Activated T-cell treated with anti-CD3 and anti-CD28 coated beads, Interleukin-2, amount 50 U/mL, for 72 hours (primary cell): ENCODE results near the gene KCNG2. TPM values are rescaled to one million over a fixed set of nuclear protein-coding genes. Genes with fewer than 3 reads are reported as not detected.

Source experiments
- ATAC-seq, 2 donors: fragments of 150-1000 bp; cut with Tn5 transposase; replicated peaks in 1 of 2; 2 replicates each; pipeline ENCODE4 v1.10.0; 2021; ENCODE audit warnings: moderate library complexity in 2 of 2, mild to moderate bottlenecking in 1 of 2
- DNase-seq, 2 donors: peaks; one replicate each; pipeline ENCODE4 v3.0.0; 2021 to 2022; ENCODE audit warnings: mixed read lengths in 1 of 2
- H3K27ac Mint-ChIP-seq: one replicate; pipeline ENCODE4 v1.8.0; 2022; ENCODE audit warnings: mild to moderate bottlenecking, moderate library complexity, mixed read lengths
- H3K27me3 Mint-ChIP-seq: one replicate; pipeline ENCODE4 v1.8.0; 2022; ENCODE audit warnings: low read depth, mixed read lengths
- H3K36me3 Mint-ChIP-seq, 2 donors: one replicate each; pipeline ENCODE4 v1.8.0; 2022; ENCODE audit warnings: mixed read lengths in 2 of 2, mild to moderate bottlenecking in 1 of 2; ENCODE audit not compliant: insufficient read depth in 2 of 2
- H3K4me1 Mint-ChIP-seq: one replicate; pipeline ENCODE4 v1.8.0; 2022; ENCODE audit warnings: low read depth, mixed read lengths
- H3K4me3 Mint-ChIP-seq, 2 donors: one replicate each; pipeline ENCODE4 v1.8.0; 2022; ENCODE audit warnings: mild to moderate bottlenecking in 2 of 2, mixed read lengths in 2 of 2, moderate library complexity in 2 of 2
- H3K9me3 Mint-ChIP-seq, 2 donors: one replicate each; pipeline ENCODE4 v1.8.0; 2022; ENCODE audit warnings: mixed read lengths in 2 of 2
- total RNA-seq, 2 donors: library from RNA; stranded (reverse); gene quantifications; one replicate each; pipeline ENCODE4 v1.2.3, GENCODE V29; 2022

Gene KCNG2
- total RNA-seq, 2 donors from 2014 or later, result not detected

- Mint-ChIP-seq H3K9me3 (no peaks in the 10 kb centered on the region), H3K4me3 (no peak overlapping the region), H3K27me3 (no peaks in the 10 kb centered on the region), H3K27ac (no peak overlapping the region), H3K36me3 (peaks cover 3 to 6% of the 10 kb centered on the region in 2 donors), H3K4me1 (no peaks in the 10 kb centered on the region)
- ATAC-seq (no peak), DNase-seq (no peak)
Observed at GRCh38 chr18:79921984-79922965, 124.5 kb downstream of the KCNG2 start.

GRCh38 chr18:79922971-79923411, 125.3 kb downstream of the KCNG2 start:
- DNase-seq (no peak), ATAC-seq (no peak)
- no peak overlapping the region for H3K4me3 Mint-ChIP-seq
- H3K27ac Mint-ChIP-seq, result no peak overlapping the region
- H3K9me3 Mint-ChIP-seq, result no peaks in the 10 kb centered on the region
- H3K27me3 Mint-ChIP-seq, result no peaks in the 10 kb centered on the region
- peaks cover 3 to 4% of the 10 kb centered on the region in 2 donors for H3K36me3 Mint-ChIP-seq
- no peaks in the 10 kb centered on the region for H3K4me1 Mint-ChIP-seq

GRCh38 chr18:79923896-79924585, 126.3 kb downstream of the KCNG2 start:
- Mint-ChIP-seq H3K36me3 (peaks cover 8% of the 10 kb centered on the region in 2 donors), H3K9me3 (peaks cover 2% of the 10 kb centered on the region in 2 donors)
- ATAC-seq, result no peak

GRCh38 chr18:79924814-79925731, 127.3 kb downstream of the KCNG2 start:
- ATAC-seq, result no peak
- Mint-ChIP-seq H3K27ac (no peak overlapping the region), H3K9me3 (peaks cover 7 to 9% of the 10 kb centered on the region in 2 donors), H3K4me1 (peaks cover 5% of the 10 kb centered on the region), H3K27me3 (no peaks in the 10 kb centered on the region), H3K36me3 (peaks cover 16 to 18% of the 10 kb centered on the region in 2 donors), H3K4me3 (no peak overlapping the region)
- DNase-seq, result no peak

More at GRCh38 chr18:79923896-79924585, 126.3 kb downstream of the KCNG2 start:
- H3K27me3 Mint-ChIP-seq, result no peaks in the 10 kb centered on the region
- peaks cover 5% of the 10 kb centered on the region for H3K4me1 Mint-ChIP-seq
- no peak overlapping the region for H3K27ac Mint-ChIP-seq
- no peak for DNase-seq
- H3K4me3 Mint-ChIP-seq, result no peak overlapping the region

- DNase-seq (no peak), ATAC-seq (no peak)
- peaks cover 19 to 25% of the 10 kb centered on the region in 2 donors for H3K36me3 Mint-ChIP-seq
- peaks cover 5% of the 10 kb centered on the region for H3K4me1 Mint-ChIP-seq
- peaks cover 10 to 11% of the 10 kb centered on the region in 2 donors for H3K9me3 Mint-ChIP-seq
- H3K27me3 Mint-ChIP-seq, result no peaks in the 10 kb centered on the region
- no peak overlapping the region for H3K4me3 Mint-ChIP-seq
- no peak overlapping the region for H3K27ac Mint-ChIP-seq
Observed at GRCh38 chr18:79926306-79926705, 128.6 kb downstream of the KCNG2 start.

- DNase-seq (no peak), ATAC-seq (no peak)
- Mint-ChIP-seq H3K4me1 (peaks cover 5% of the 10 kb centered on the region), H3K4me3 (no peak overlapping the region), H3K27ac (no peak overlapping the region), H3K36me3 (peaks cover 21 to 27% of the 10 kb centered on the region in 2 donors), H3K9me3 (peaks cover 11 to 12% of the 10 kb centered on the region in 2 donors), H3K27me3 (no peaks in the 10 kb centered on the region)
Observed at GRCh38 chr18:79926715-79927606, 129.2 kb downstream of the KCNG2 start.

- ATAC-seq (no peak), DNase-seq (no peak)
- peaks cover 5% of the 10 kb centered on the region for H3K4me1 Mint-ChIP-seq
- peaks cover 28 to 36% of the 10 kb centered on the region in 2 donors for H3K36me3 Mint-ChIP-seq
- H3K27ac Mint-ChIP-seq, result no peak overlapping the region
- H3K27me3 Mint-ChIP-seq, result no peaks in the 10 kb centered on the region
- no peak overlapping the region for H3K4me3 Mint-ChIP-seq
- peaks cover 14 to 18% of the 10 kb centered on the region in 2 donors for H3K9me3 Mint-ChIP-seq
Observed at GRCh38 chr18:79927607-79928562, 130.1 kb downstream of the KCNG2 start.

GRCh38 chr18:79928563-79928960, 130.8 kb downstream of the KCNG2 start:
- Mint-ChIP-seq H3K36me3 (peaks cover 30 to 42% of the 10 kb centered on the region in 2 donors), H3K9me3 (peaks cover 17 to 21% of the 10 kb centered on the region in 2 donors), H3K27ac (no peak overlapping the region), H3K4me1 (peaks cover 5% of the 10 kb centered on the region), H3K4me3 (no peak overlapping the region), H3K27me3 (no peaks in the 10 kb centered on the region)
- no peak for DNase-seq
- ATAC-seq, result no peak

GRCh38 chr18:79930020-79930642, 132.4 kb downstream of the KCNG2 start:
- Mint-ChIP-seq H3K4me3 (no peak overlapping the region), H3K36me3 (peaks cover 41 to 50% of the 10 kb centered on the region in 2 donors), H3K27me3 (no peaks in the 10 kb centered on the region), H3K9me3 (peaks cover 21 to 27% of the 10 kb centered on the region in 2 donors), H3K4me1 (peaks cover 5% of the 10 kb centered on the region), H3K27ac (no peak overlapping the region)
- ATAC-seq, result no peak
- DNase-seq, result no peak

- Mint-ChIP-seq H3K9me3 (peaks cover 25 to 33% of the 10 kb centered on the region in 2 donors), H3K36me3 (peaks cover 48 to 62% of the 10 kb centered on the region in 2 donors), H3K4me1 (peaks cover 5% of the 10 kb centered on the region), H3K4me3 (no peak overlapping the region), H3K27me3 (no peaks in the 10 kb centered on the region), H3K27ac (no peak overlapping the region)
- ATAC-seq (no peak), DNase-seq (no peak)
Observed at GRCh38 chr18:79931475-79931874, 133.7 kb downstream of the KCNG2 start.
